Trophoblast cell (in vitro differentiated cells and primary cell): ENCODE data around the gene ATP1B4.

ENCODE experiments used
- DNase-seq, 2 donors: peaks; one replicate each; pipeline ENCODE4 v3.0.0-alpha.2; 2016
- H2AFZ ChIP-seq: 2 replicates; pipeline ENCODE4 v1.6.1; 2013; ENCODE audit warnings: low read length, moderate library complexity, mild to moderate bottlenecking; ENCODE audit not compliant: insufficient read depth, poor library complexity
- H2AK5ac ChIP-seq: 2 replicates; pipeline ENCODE4 v1.6.1; 2013; ENCODE audit warnings: mild to moderate bottlenecking, low read length
- H2BK120ac ChIP-seq: 2 replicates; pipeline ENCODE4 v1.6.1; 2013; ENCODE audit warnings: low read length, mild to moderate bottlenecking, moderate library complexity; ENCODE audit not compliant: insufficient read depth, poor library complexity
- H2BK12ac ChIP-seq: 2 replicates; pipeline ENCODE4 v1.6.1; 2013; ENCODE audit warnings: mild to moderate bottlenecking, low read length, moderate library complexity
- H2BK5ac ChIP-seq: 2 replicates; pipeline ENCODE4 v1.6.1; 2013; ENCODE audit warnings: low read length, low read depth, moderate library complexity, mild to moderate bottlenecking; ENCODE audit not compliant: poor library complexity
- H3K14ac ChIP-seq: 2 replicates; pipeline ENCODE4 v1.6.1; 2013; ENCODE audit warnings: mild to moderate bottlenecking, low read length
- H3K18ac ChIP-seq: 2 replicates; pipeline ENCODE4 v1.6.1; 2013; ENCODE audit warnings: mild to moderate bottlenecking, low read length
- H3K23ac ChIP-seq: 2 replicates; pipeline ENCODE4 v1.6.1; 2013; ENCODE audit warnings: low read length
- H3K27ac ChIP-seq: 2 replicates; pipeline ENCODE4 v1.5.1; 2013; ENCODE audit warnings: low read depth, mild to moderate bottlenecking, inconsistent platforms, low read length, moderate library complexity
- H3K27me3 ChIP-seq: 2 replicates; pipeline ENCODE4 v1.6.1; 2013; ENCODE audit warnings: inconsistent platforms, mild to moderate bottlenecking, low read length, moderate library complexity; ENCODE audit not compliant: insufficient read depth
- H3K36me3 ChIP-seq, 2 experiments: 1 replicate in 1 of 2; 2 replicates in 1 of 2; pipeline ENCODE4 v1.6.1; 2013; ENCODE audit warnings: low read length in 2 of 2, mild to moderate bottlenecking in 2 of 2, moderate library complexity in 1 of 2; ENCODE audit not compliant: insufficient read depth in 2 of 2, control insufficient read depth in 1 of 2
- H3K4ac ChIP-seq: 2 replicates; pipeline ENCODE4 v1.6.1; 2013; ENCODE audit warnings: low read depth, mild to moderate bottlenecking, low read length, moderate library complexity
- H3K4me1 ChIP-seq, 2 experiments: 1 replicate in 1 of 2; 2 replicates in 1 of 2; pipeline ENCODE4 v1.6.1; 2013; ENCODE audit warnings: low read length in 2 of 2, mild to moderate bottlenecking in 2 of 2, moderate library complexity in 1 of 2; ENCODE audit not compliant: insufficient read depth in 2 of 2, control insufficient read depth in 1 of 2
- H3K4me2 ChIP-seq: 2 replicates; pipeline ENCODE4 v1.6.1; 2013; ENCODE audit warnings: inconsistent platforms, mild to moderate bottlenecking, low read length, moderate library complexity
- H3K4me3 ChIP-seq: 2 replicates; pipeline ENCODE4 v1.5.1; 2013; ENCODE audit warnings: mild to moderate bottlenecking, low read depth, low read length, inconsistent platforms
- H3K79me1 ChIP-seq: one replicate; pipeline ENCODE4 v1.6.1; 2013; ENCODE audit warnings: low read length
- H3K79me2 ChIP-seq: 2 replicates; pipeline ENCODE4 v1.6.1; 2013; ENCODE audit warnings: low read length, mild to moderate bottlenecking; ENCODE audit not compliant: control insufficient read depth, insufficient read depth, poor library complexity
- H3K9ac ChIP-seq: 2 replicates; pipeline ENCODE4 v1.6.1; 2013; ENCODE audit warnings: mild to moderate bottlenecking, low read length
- H3K9me3 ChIP-seq: 2 replicates; pipeline ENCODE4 v1.6.1; 2013; ENCODE audit warnings: low read depth, mild to moderate bottlenecking, control low read depth, inconsistent platforms, low read length; ENCODE audit not compliant: insufficient read depth
- H4K12ac ChIP-seq: 2 replicates; pipeline ENCODE4 v1.6.1; 2013; ENCODE audit warnings: low read depth, mild to moderate bottlenecking, low read length, moderate library complexity
- H4K8ac ChIP-seq: 2 replicates; pipeline ENCODE4 v1.6.1; 2013; ENCODE audit warnings: low read depth, mild to moderate bottlenecking, low read length, moderate library complexity
- H4K91ac ChIP-seq: one replicate; pipeline ENCODE4 v1.6.1; 2013; ENCODE audit warnings: low read depth, mild to moderate bottlenecking, low read length, moderate library complexity
- WGBS: extraction: QIAGEN DNeasy Blood & Tissue Kit; methylation state at CpG from one replicate; pipeline ENCODE4 v1.1.7; 2013; ENCODE audit warnings: missing lambda C conversion rate; ENCODE audit not compliant: insufficient read length, insufficient coverage; ENCODE audit errors: extremely low coverage; 5-methylcytosine and 5-hydroxymethylcytosine counted together

ATP1B4 gene

GRCh38 chrX:120365320-120365719 is 3.4 kb downstream of the ATP1B4 start:
- Histone ChIP-seq H4K12ac (no peak overlapping the region), H2AK5ac (no peak overlapping the region), H3K36me3 (no peaks in the 10 kb centered on the region), H3K27me3 (no peaks in the 10 kb centered on the region), H3K9me3 (no peaks in the 10 kb centered on the region), H2BK5ac (no peak overlapping the region), H3K4ac (no peak overlapping the region), H2AFZ (no peak overlapping the region), H4K91ac (no peak overlapping the region), H3K9ac (no peak overlapping the region), H3K79me1 (no peaks in the 10 kb centered on the region), H3K4me2 (no peak overlapping the region), H3K4me1 (no peaks in the 10 kb centered on the region), H2BK12ac (no peak overlapping the region), H3K18ac (no peak overlapping the region), H4K8ac (no peak overlapping the region), H3K79me2 (no peaks in the 10 kb centered on the region), H3K4me3 (no peak overlapping the region), H3K27ac (no peak overlapping the region), H2BK120ac (no peak overlapping the region), H3K14ac (no peak overlapping the region), H3K23ac (no peak overlapping the region)
- peak; percentile 4 to 49 for DNase-seq
- no CpG with 5 or more reads among the region's 2 CpGs for WGBS

- no peak overlapping the region for H3K23ac ChIP-seq
- H2AFZ ChIP-seq: no peak overlapping the region
- H3K4me3 ChIP-seq: no peak overlapping the region
- no peak for DNase-seq
- H3K9ac ChIP-seq: no peak overlapping the region
- H3K14ac ChIP-seq: no peak overlapping the region
- H4K12ac ChIP-seq: no peak overlapping the region
- no peak overlapping the region for H3K4me2 ChIP-seq
- H3K4ac ChIP-seq: no peak overlapping the region
- H2AK5ac ChIP-seq: no peak overlapping the region
- no peaks in the 10 kb centered on the region for H3K36me3 ChIP-seq
- H3K9me3 ChIP-seq: no peaks in the 10 kb centered on the region
- H3K27me3 ChIP-seq: no peaks in the 10 kb centered on the region
- H2BK5ac ChIP-seq: no peak overlapping the region
- H3K18ac ChIP-seq: no peak overlapping the region
- no CpG with 5 or more reads among the region's 1 CpG for WGBS
- no peak overlapping the region for H2BK12ac ChIP-seq
- H3K27ac ChIP-seq: no peak overlapping the region
- no peak overlapping the region for H4K8ac ChIP-seq
- H3K4me1 ChIP-seq: no peaks in the 10 kb centered on the region
- H3K79me1 ChIP-seq: no peaks in the 10 kb centered on the region
- no peaks in the 10 kb centered on the region for H3K79me2 ChIP-seq
- H2BK120ac ChIP-seq: no peak overlapping the region
- H4K91ac ChIP-seq: no peak overlapping the region
These were observed 4.1 kb downstream of the ATP1B4 start for GRCh38 chrX:120365968-120366367.

- Histone ChIP-seq H2BK12ac (no peak overlapping the region), H4K91ac (no peak overlapping the region), H3K9me3 (no peaks in the 10 kb centered on the region), H3K9ac (no peak overlapping the region), H4K8ac (no peak overlapping the region), H3K27me3 (no peaks in the 10 kb centered on the region), H3K4me3 (no peak overlapping the region), H3K4ac (no peak overlapping the region), H3K23ac (no peak overlapping the region), H3K79me1 (no peaks in the 10 kb centered on the region), H2AFZ (no peak overlapping the region), H3K79me2 (no peaks in the 10 kb centered on the region), H2AK5ac (no peak overlapping the region), H4K12ac (no peak overlapping the region), H3K4me1 (no peaks in the 10 kb centered on the region), H3K18ac (no peak overlapping the region), H3K36me3 (no peaks in the 10 kb centered on the region), H3K27ac (no peak overlapping the region), H3K4me2 (no peak overlapping the region), H3K14ac (no peak overlapping the region), H2BK5ac (no peak overlapping the region), H2BK120ac (no peak overlapping the region)
- no CpG with 5 or more reads among the region's 3 CpGs for WGBS
- no peak for DNase-seq
These were observed 4.9 kb downstream of the ATP1B4 start for GRCh38 chrX:120366794-120367193.

- no peak overlapping the region for H3K4me2 ChIP-seq
- no peak overlapping the region for H2BK120ac ChIP-seq
- no peak overlapping the region for H3K27ac ChIP-seq
- no peak overlapping the region for H4K12ac ChIP-seq
- no peak overlapping the region for H4K8ac ChIP-seq
- no peaks in the 10 kb centered on the region for H3K4me1 ChIP-seq
- H2BK5ac ChIP-seq: no peak overlapping the region
- H3K79me1 ChIP-seq: no peaks in the 10 kb centered on the region
- H2AFZ ChIP-seq: no peak overlapping the region
- no peak overlapping the region for H3K23ac ChIP-seq
- H3K9me3 ChIP-seq: no peaks in the 10 kb centered on the region
- no peaks in the 10 kb centered on the region for H3K79me2 ChIP-seq
- H2BK12ac ChIP-seq: no peak overlapping the region
- no peaks in the 10 kb centered on the region for H3K36me3 ChIP-seq
- no peak for DNase-seq
- H3K9ac ChIP-seq: no peak overlapping the region
- H2AK5ac ChIP-seq: no peak overlapping the region
- no peak overlapping the region for H3K4me3 ChIP-seq
- H3K14ac ChIP-seq: no peak overlapping the region
- no CpG with 5 or more reads among the region's 3 CpGs for WGBS
- no peak overlapping the region for H4K91ac ChIP-seq
- H3K27me3 ChIP-seq: no peaks in the 10 kb centered on the region
- H3K18ac ChIP-seq: no peak overlapping the region
- H3K4ac ChIP-seq: no peak overlapping the region
These were observed 5.7 kb downstream of the ATP1B4 start for GRCh38 chrX:120367402-120368109.
